WTC11 (cell line): ENCODE data around the gene SYNJ2. TPM values are rescaled to one million over a fixed set of nuclear protein-coding genes. Genes with fewer than 3 reads are reported as not detected.

Experiments
- ATAC-seq: fragments of 200-7000 bp; cut with Tn5 transposase; 2 replicates; pipeline ENCODE4 v1.10.0; 2021; ENCODE audit warnings: mild to moderate bottlenecking, moderate library complexity
- CTCF ChIA-PET: fragments of 300-600 bp; sonication (Branson Sonifier 250); formaldehyde crosslinking; loops from one replicate; lab custom pipeline; 2021; ENCODE audit warnings: antibody characterized with exemption; lab: Charles Lee
- POLR2A ChIA-PET: fragments of 350-600 bp; sonication (Branson Sonifier 250); formaldehyde crosslinking; loops from one replicate; lab custom pipeline; 2021; ENCODE audit warnings: antibody characterized with exemption; lab: Charles Lee
- DNase-seq: peaks from one replicate; pipeline ENCODE4 v3.0.0; 2021; ENCODE audit warnings: low spot score
- H3K27ac Mint-ChIP-seq: 2 replicates; pipeline ENCODE4 v1.8.0; 2021; ENCODE audit warnings: mixed read lengths
- H3K27me3 Mint-ChIP-seq: 2 replicates; pipeline ENCODE4 v1.8.0; 2021; ENCODE audit warnings: low read depth, mild to moderate bottlenecking, moderate library complexity, mixed read lengths
- H3K36me3 Mint-ChIP-seq: 2 replicates; pipeline ENCODE4 v1.8.0; 2021; ENCODE audit warnings: mixed read lengths
- H3K4me1 Mint-ChIP-seq: 2 replicates; pipeline ENCODE4 v1.8.0; 2022; ENCODE audit warnings: mixed read lengths
- H3K4me3 Mint-ChIP-seq: 2 replicates; pipeline ENCODE4 v1.8.0; 2021; ENCODE audit warnings: mild to moderate bottlenecking, moderate library complexity, mixed read lengths
- H3K9me3 Mint-ChIP-seq: 2 replicates; pipeline ENCODE4 v1.8.0; 2021; ENCODE audit warnings: mixed read lengths
- AR ChIP-seq: fragments of 250-450 bp; sonication (Bioruptor Pico); IDR thresholded peaks from 2 replicates; pipeline ENCODE4 v1.9.0; 2021; ENCODE audit warnings: mild to moderate bottlenecking
- FOXJ3 ChIP-seq: sonication (generic); formaldehyde crosslinking; IDR thresholded peaks from 2 replicates; pipeline ENCODE4 v1.9.0; 2021; ENCODE audit warnings: missing genetic modification reagents, mild to moderate bottlenecking, borderline replicate concordance
- GTF2I ChIP-seq: fragments of 250-450 bp; sonication (Bioruptor Pico); conservative IDR thresholded peaks from 2 replicates; pipeline ENCODE4 v1.4.0; 2021; ENCODE audit warnings: mild to moderate bottlenecking
- HMGXB4 ChIP-seq: sonication (generic); formaldehyde crosslinking; IDR thresholded peaks from 2 replicates; pipeline ENCODE4 v1.8.1; 2023; ENCODE audit warnings: mild to moderate bottlenecking, moderate library complexity, missing genetic modification reagents
- NR2C2 ChIP-seq: sonication (generic); formaldehyde crosslinking; IDR thresholded peaks from 2 replicates; pipeline ENCODE4 v1.8.0; 2022; ENCODE audit warnings: mild to moderate bottlenecking, missing genetic modification reagents
- OVOL2 ChIP-seq: fragments of 250-450 bp; sonication (Bioruptor Pico); IDR thresholded peaks from 2 replicates; pipeline ENCODE4 v1.9.0; 2021; ENCODE audit warnings: mild to moderate bottlenecking, borderline replicate concordance
- STAT6 ChIP-seq: sonication (generic); formaldehyde crosslinking; conservative IDR thresholded peaks from 2 replicates; pipeline ENCODE4 v1.8.1; 2023; ENCODE audit warnings: mild to moderate bottlenecking, low read depth, missing genetic modification reagents, moderate library complexity
- TEAD1 ChIP-seq: sonication (generic); formaldehyde crosslinking; IDR thresholded peaks from 2 replicates; pipeline ENCODE4 v1.8.0; 2022; ENCODE audit warnings: mild to moderate bottlenecking, missing genetic modification reagents
- ZNF317 ChIP-seq: sonication (generic); formaldehyde crosslinking; IDR thresholded peaks from 2 replicates; pipeline ENCODE4 v1.8.1; 2023; ENCODE audit warnings: low read depth, mild to moderate bottlenecking, moderate library complexity, missing genetic modification reagents, borderline replicate concordance
- ZNF512 ChIP-seq: sonication (generic); formaldehyde crosslinking; IDR thresholded peaks from 2 replicates; pipeline ENCODE4 v1.8.1; 2022; ENCODE audit warnings: missing genetic modification reagents, borderline replicate concordance
- total RNA-seq: library from RNA; stranded (reverse); gene quantifications from 3 replicates; pipeline ENCODE4 v1.2.3, GENCODE V29; 2021
- TF ChIP-seq, protein P1 (sequence below): fragments of 200-600 bp; IDR thresholded peaks from 2 replicates; pipeline ENCODE4 v1.8.0; 2022; ENCODE audit warnings: antibody characterized with exemption
- TF ChIP-seq, protein P2 (sequence below): fragments of 250-450 bp; sonication (Bioruptor Pico); conservative IDR thresholded peaks from 2 replicates; pipeline ENCODE4 v1.9.0; 2021; ENCODE audit warnings: mild to moderate bottlenecking
- TF ChIP-seq, protein P3 (sequence below): fragments of 250-450 bp; sonication (Bioruptor Pico); IDR thresholded peaks from 2 replicates; pipeline ENCODE4 v1.8.0; 2021; ENCODE audit warnings: mild to moderate bottlenecking
- TF ChIP-seq, protein P4 (sequence below): sonication (generic); formaldehyde crosslinking; IDR thresholded peaks from 2 replicates; pipeline ENCODE4 v1.8.1; 2023; ENCODE audit warnings: mild to moderate bottlenecking, missing genetic modification reagents

Gene SYNJ2
- total RNA-seq, 1 experiment from 2014 or later, result 15.3 TPM

GRCh38 chr6:158026054-158026900 lies 44.6 kb downstream of the SYNJ2 start:
- ChIA-PET CTCF (interaction anchor here (0.7 to 2.3 kb wide), 32 partner anchors 10 to 284 kb away, joined by 3 to 21 read pairs (median 4); no protein-coding TSS in a partner anchor), POLR2A (interaction anchor here (0.8 to 1.1 kb wide), 4 partner anchors 12 to 357 kb away, joined by 3 read pairs; no protein-coding TSS in a partner anchor)
- TF ChIP-seq GTF2I (CRISPR knock-in tag) (no peak), FOXJ3 (CRISPR knock-in tag) (no peak)
- TF ChIP-seq, protein P1, sequence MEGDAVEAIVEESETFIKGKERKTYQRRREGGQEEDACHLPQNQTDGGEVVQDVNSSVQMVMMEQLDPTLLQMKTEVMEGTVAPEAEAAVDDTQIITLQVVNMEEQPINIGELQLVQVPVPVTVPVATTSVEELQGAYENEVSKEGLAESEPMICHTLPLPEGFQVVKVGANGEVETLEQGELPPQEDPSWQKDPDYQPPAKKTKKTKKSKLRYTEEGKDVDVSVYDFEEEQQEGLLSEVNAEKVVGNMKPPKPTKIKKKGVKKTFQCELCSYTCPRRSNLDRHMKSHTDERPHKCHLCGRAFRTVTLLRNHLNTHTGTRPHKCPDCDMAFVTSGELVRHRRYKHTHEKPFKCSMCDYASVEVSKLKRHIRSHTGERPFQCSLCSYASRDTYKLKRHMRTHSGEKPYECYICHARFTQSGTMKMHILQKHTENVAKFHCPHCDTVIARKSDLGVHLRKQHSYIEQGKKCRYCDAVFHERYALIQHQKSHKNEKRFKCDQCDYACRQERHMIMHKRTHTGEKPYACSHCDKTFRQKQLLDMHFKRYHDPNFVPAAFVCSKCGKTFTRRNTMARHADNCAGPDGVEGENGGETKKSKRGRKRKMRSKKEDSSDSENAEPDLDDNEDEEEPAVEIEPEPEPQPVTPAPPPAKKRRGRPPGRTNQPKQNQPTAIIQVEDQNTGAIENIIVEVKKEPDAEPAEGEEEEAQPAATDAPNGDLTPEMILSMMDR, result peak; percentile 55
- peaks cover 26% of the 10 kb centered on the region for H3K4me1 Mint-ChIP-seq
- 0 out of 2 replicates have a peak, but pooled peaks cover 3% of the 10 kb centered on the region for H3K36me3 Mint-ChIP-seq
- no peak overlapping the region; the same call in 1 of the 2 replicates for H3K27ac Mint-ChIP-seq
- no peaks in the 10 kb centered on the region for H3K27me3 Mint-ChIP-seq
- H3K9me3 Mint-ChIP-seq, result no peaks in the 10 kb centered on the region
- no peak overlapping the region for H3K4me3 Mint-ChIP-seq
- DNase-seq (peak; percentile 61), ATAC-seq (peak; percentile 87)

- H3K27ac Mint-ChIP-seq, result peak overlapping the region; percentile 71
- H3K4me3 Mint-ChIP-seq, result no peak overlapping the region
- H3K27me3 Mint-ChIP-seq, result no peaks in the 10 kb centered on the region
- POLR2A ChIA-PET, result interaction anchor here (0.8 to 1.1 kb wide), 2 partner anchors 13 to 15 kb away, joined by 3 read pairs; no protein-coding TSS in a partner anchor
- CTCF ChIA-PET, result interaction anchor here (0.7 to 2.3 kb wide), 25 partner anchors 11 to 285 kb away, joined by 3 to 21 read pairs (median 5); no protein-coding TSS in a partner anchor
- ATAC-seq, result no peak
- no peak for DNase-seq
- peaks cover 29% of the 10 kb centered on the region for H3K4me1 Mint-ChIP-seq
- 0 out of 2 replicates have a peak, but pooled peaks cover 3% of the 10 kb centered on the region for H3K36me3 Mint-ChIP-seq
- H3K9me3 Mint-ChIP-seq, result no peaks in the 10 kb centered on the region
- TF ChIP-seq, protein P2, sequence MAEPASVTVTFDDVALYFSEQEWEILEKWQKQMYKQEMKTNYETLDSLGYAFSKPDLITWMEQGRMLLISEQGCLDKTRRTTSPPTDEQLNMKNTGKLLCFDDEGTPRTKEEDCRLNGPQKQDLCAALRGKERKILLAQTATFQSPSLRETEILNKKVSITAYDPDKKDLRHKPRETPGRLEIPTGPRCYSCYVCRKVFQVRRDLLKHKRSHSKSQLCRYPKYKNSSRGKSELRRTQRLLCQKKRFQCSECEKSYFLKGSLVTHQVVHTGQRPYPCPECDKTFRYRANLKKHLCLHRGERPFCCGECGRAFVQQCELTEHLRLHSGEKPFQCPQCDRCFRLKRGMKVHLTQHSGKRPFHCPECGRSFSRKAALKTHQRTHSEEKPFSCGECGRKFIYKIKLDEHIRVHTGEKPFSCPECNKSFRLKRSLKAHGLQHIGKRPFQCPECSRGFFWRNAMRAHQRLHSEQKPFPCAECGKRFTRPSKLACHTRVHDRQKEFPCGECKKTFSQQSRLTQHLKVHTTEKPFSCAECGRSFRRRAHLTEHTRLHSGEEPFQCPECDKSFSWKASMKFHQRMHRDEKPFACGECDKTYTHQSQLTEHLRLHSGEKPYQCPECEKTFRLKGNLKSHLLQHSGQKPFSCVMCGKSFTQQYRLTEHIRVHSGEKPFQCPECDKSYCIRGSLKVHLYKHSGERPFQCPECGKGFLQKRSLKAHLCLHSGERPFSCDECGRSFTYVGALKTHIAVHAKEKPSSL (CRISPR knock-in tag), result no peak
- TF ChIP-seq OVOL2 (CRISPR knock-in tag) (no peak), HMGXB4 (CRISPR knock-in tag) (no peak), STAT6 (CRISPR knock-in tag) (no peak), FOXJ3 (CRISPR knock-in tag) (no peak), AR (CRISPR knock-in tag) (no peak), TEAD1 (CRISPR knock-in tag) (no peak), ZNF512 (CRISPR knock-in tag) (no peak), ZNF317 (CRISPR knock-in tag) (no peak), NR2C2 (CRISPR knock-in tag) (no peak)
- TF ChIP-seq, protein P3, sequence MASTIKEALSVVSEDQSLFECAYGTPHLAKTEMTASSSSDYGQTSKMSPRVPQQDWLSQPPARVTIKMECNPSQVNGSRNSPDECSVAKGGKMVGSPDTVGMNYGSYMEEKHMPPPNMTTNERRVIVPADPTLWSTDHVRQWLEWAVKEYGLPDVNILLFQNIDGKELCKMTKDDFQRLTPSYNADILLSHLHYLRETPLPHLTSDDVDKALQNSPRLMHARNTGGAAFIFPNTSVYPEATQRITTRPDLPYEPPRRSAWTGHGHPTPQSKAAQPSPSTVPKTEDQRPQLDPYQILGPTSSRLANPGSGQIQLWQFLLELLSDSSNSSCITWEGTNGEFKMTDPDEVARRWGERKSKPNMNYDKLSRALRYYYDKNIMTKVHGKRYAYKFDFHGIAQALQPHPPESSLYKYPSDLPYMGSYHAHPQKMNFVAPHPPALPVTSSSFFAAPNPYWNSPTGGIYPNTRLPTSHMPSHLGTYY (CRISPR knock-in tag), result no peak
- TF ChIP-seq, protein P4, sequence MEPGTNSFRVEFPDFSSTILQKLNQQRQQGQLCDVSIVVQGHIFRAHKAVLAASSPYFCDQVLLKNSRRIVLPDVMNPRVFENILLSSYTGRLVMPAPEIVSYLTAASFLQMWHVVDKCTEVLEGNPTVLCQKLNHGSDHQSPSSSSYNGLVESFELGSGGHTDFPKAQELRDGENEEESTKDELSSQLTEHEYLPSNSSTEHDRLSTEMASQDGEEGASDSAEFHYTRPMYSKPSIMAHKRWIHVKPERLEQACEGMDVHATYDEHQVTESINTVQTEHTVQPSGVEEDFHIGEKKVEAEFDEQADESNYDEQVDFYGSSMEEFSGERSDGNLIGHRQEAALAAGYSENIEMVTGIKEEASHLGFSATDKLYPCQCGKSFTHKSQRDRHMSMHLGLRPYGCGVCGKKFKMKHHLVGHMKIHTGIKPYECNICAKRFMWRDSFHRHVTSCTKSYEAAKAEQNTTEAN (CRISPR knock-in tag), result no peak
Measured at GRCh38 chr6:158026901-158027589, 45.4 kb downstream of the SYNJ2 start.
